Measurements from ENCODE around the gene KCNQ1.

GRCh38 chr11:2694495-2694894 lies 249.7 kb downstream of the KCNQ1 start:
- TF ChIP-seq CTCF (conservative IDR thresholded peaks at IDR 0.05; ENCODE audit: low read length) = no peak
- TF ChIP-seq EZH2phosphoT487 (IDR thresholded peaks at IDR 0.05; ENCODE audit: borderline replicate concordance) = no peak

Measured in Loucy (cell line).